ENCODE data around the gene ABCA8. TPM values are rescaled to one million over a fixed set of nuclear protein-coding genes. Genes with fewer than 3 reads are reported as not detected.
"Not testable (repeated sequence)": the region's sequence is repeated elsewhere in the genome, so short reads cannot be mapped to it uniquely, and the experiment has no call there.

ABCA8 gene
- total RNA-seq, 4 donors from 2014 or later = 43.6 to 76.6 (median 64.2) TPM

- Histone ChIP-seq H3K4me3 (no peak overlapping the region), H3K9me3 (no peaks in the 10 kb centered on the region), H3K4me1 (no peaks in the 10 kb centered on the region), H3K27ac (replicated peaks in 1 of 4) (peak overlapping the region in 1 of 4 donors; percentile 5), H3K27me3 (peaks cover 0 to 7% (median 0%) of the 10 kb centered on the region in 4 donors), H3K36me3 (no peaks in the 10 kb centered on the region)
- intact Hi-C loops (cut with DNase I) = no loop called here
- 79% methylated on average over 4 of the region's 4 CpGs for WGBS
- DNase-seq (ENCODE audit: extremely low spot score) = no peak
- TF ChIP-seq EP300 (IDR thresholded peaks at IDR 0.05) = no peak
Measured at GRCh38 chr17:68963958-68964357, 8.8 kb upstream of the ABCA8 start.

DNA sequence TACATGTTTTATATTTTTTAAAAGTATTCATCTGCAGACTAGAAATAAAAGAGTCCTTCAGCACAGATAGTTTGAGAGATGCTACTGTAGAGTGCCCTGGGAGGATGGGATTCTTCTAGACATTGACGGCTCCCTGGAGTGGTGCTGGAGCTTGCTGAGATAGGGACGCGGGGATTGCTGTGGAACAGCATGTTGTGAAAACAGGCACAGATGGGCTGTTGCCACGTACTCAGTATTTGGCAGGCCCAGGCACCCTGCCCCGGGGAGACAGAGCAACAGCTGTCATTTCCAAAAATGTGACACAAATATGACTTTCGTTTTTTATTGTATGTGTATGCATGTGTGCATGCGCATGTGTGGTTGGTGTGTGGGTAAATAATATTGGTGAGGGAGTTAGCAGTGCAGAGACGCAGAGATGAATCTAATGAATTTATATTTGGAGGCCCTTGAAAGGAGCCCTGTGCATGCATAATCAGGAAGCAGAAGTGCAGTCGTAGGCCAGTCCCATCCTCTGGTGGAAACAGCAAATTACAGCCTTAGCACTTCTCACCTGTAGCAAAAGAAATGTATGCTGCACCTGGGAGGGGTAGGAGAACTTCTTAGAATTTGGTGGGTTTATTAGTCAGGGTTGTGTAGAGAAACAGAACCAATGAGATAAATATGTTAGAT is 6.2 kb upstream of the ABCA8 start:
- Histone ChIP-seq H3K36me3 (no peaks in the 10 kb centered on the region), H3K4me3 (no peak overlapping the region), H3K4me1 (no peaks in the 10 kb centered on the region), H3K9me3 (no peaks in the 10 kb centered on the region), H3K27me3 (no peaks in the 10 kb centered on the region), H3K27ac (replicated peaks in 1 of 4) (no peak overlapping the region)
- intact Hi-C loops (cut with DNase I) = no loop called here
- TF ChIP-seq POLR2AphosphoS5 (IDR thresholded peaks at IDR 0.05) (no peak), EP300 (IDR thresholded peaks at IDR 0.05) (no peak), POLR2A (IDR thresholded peaks at IDR 0.05; ENCODE audit: low read depth) (no peak)
- TF ChIP-seq, protein P1, sequence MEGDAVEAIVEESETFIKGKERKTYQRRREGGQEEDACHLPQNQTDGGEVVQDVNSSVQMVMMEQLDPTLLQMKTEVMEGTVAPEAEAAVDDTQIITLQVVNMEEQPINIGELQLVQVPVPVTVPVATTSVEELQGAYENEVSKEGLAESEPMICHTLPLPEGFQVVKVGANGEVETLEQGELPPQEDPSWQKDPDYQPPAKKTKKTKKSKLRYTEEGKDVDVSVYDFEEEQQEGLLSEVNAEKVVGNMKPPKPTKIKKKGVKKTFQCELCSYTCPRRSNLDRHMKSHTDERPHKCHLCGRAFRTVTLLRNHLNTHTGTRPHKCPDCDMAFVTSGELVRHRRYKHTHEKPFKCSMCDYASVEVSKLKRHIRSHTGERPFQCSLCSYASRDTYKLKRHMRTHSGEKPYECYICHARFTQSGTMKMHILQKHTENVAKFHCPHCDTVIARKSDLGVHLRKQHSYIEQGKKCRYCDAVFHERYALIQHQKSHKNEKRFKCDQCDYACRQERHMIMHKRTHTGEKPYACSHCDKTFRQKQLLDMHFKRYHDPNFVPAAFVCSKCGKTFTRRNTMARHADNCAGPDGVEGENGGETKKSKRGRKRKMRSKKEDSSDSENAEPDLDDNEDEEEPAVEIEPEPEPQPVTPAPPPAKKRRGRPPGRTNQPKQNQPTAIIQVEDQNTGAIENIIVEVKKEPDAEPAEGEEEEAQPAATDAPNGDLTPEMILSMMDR (IDR thresholded peaks at IDR 0.05) = no peak
- WGBS = 55% methylated on average over 9 of the region's 9 CpGs
- DNase-seq (ENCODE audit: extremely low spot score) = no peak

- DNase-seq (ENCODE audit: extremely low spot score); intact Hi-C loops (cut with DNase I); H3K27ac ChIP-seq (replicated peaks in 1 of 4); H3K4me3 ChIP-seq; H3K4me1 ChIP-seq; H3K9me3 ChIP-seq; H3K36me3 ChIP-seq; H3K27me3 ChIP-seq: not testable (repeated sequence)
- 87% methylated on average over 2 of the region's 2 CpGs for WGBS
Measured at GRCh38 chr17:68959117-68959516, 3.9 kb upstream of the ABCA8 start.

DNA sequence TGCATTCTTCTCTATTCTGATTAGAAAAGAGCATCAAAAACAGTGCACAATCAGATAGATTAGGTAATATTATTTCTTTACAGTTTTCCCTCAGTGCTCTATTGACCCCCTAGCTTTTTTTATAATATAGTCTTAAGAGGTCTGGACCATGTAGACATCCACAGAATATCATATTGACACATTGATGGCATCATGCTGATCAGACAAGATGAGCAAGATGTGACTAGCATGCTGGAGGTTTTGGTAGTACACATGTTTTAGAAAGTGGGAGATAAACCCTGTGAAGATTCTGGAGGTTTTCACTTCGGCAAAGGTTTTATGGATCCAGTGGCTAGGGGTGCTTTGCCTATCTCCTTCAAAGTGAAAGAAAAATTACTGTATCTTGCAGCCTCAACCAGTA is 2.8 kb upstream of the ABCA8 start:
- no peak for DNase-seq (ENCODE audit: extremely low spot score)
- 94% methylated on average over 1 of the region's 1 CpG for WGBS
- H3K27ac ChIP-seq (replicated peaks in 1 of 4) = no peak overlapping the region
- TF ChIP-seq POLR2AphosphoS5 (IDR thresholded peaks at IDR 0.05) (no peak), EP300 (IDR thresholded peaks at IDR 0.05) (no peak), POLR2A (IDR thresholded peaks at IDR 0.05; ENCODE audit: low read depth) (no peak)
- TF ChIP-seq, protein P1 (IDR thresholded peaks at IDR 0.05) = no peak
- H3K9me3 ChIP-seq = no peaks in the 10 kb centered on the region
- intact Hi-C loops (cut with DNase I) = no loop called here
- no peaks in the 10 kb centered on the region for H3K4me1 ChIP-seq
- no peak overlapping the region for H3K4me3 ChIP-seq
- H3K27me3 ChIP-seq = no peaks in the 10 kb centered on the region
- no peaks in the 10 kb centered on the region for H3K36me3 ChIP-seq

DNA sequence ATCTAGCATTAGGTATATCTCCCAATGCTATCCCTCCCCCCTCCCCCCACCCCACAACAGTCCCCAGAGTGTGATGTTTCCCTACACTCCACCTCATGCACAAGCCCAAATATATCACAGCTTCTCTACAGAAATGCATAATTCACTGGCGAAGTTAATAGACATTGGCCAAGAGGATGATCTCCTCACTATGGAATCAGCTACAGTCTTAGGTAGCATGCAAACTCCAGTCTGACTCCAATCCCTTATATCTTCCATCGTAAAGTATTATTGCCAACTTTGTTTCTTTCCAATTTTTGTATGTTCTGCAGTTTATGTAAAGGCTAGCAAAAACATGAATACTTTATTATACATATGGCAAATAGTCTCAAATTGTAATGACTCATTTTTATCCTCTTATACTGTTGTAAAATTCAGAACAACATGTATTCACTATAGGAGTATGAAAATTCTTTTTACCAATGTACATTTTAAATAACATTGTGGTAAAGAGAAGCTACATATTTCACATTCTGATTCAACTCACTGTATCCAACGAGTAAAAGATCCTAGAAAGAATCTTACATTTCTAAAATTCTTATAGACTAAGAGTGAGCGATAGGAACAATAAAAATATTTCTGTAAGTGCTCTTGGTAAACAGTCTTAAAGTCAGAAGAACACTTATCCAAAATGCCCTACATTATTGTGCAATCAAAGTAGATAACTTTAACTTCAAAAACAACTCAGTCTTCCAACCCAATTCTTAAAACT is 871 bp downstream of the ABCA8 start:
- no peak for DNase-seq (ENCODE audit: extremely low spot score)
- peak overlapping the region; percentile 36 to 52 (median 40) for H3K4me3 ChIP-seq
- intact Hi-C loops (cut with DNase I) = no loop called here
- H3K4me1 ChIP-seq = no peaks in the 10 kb centered on the region
- no peaks in the 10 kb centered on the region for H3K36me3 ChIP-seq
- peak overlapping the region; percentile 16 to 53 (median 38) for H3K27ac ChIP-seq (replicated peaks in 1 of 4)
- TF ChIP-seq, protein P1 (IDR thresholded peaks at IDR 0.05) = no peak
- no peak for TF ChIP-seq EP300 (IDR thresholded peaks at IDR 0.05)
- no peak for TF ChIP-seq POLR2A (IDR thresholded peaks at IDR 0.05; ENCODE audit: low read depth)
- no peak for TF ChIP-seq POLR2AphosphoS5 (IDR thresholded peaks at IDR 0.05)
- H3K27me3 ChIP-seq = no peaks in the 10 kb centered on the region
- WGBS = 60% methylated on average over 4 of the region's 4 CpGs
- no peaks in the 10 kb centered on the region for H3K9me3 ChIP-seq
